ENCODE measurements around the gene ADGRG7.

Gene ADGRG7

GRCh38 chr3:100744671-100745070 is 135.3 kb downstream of the ADGRG7 start:
- TF ChIP-seq CTCF (IDR thresholded peaks at IDR 0.05; ENCODE audit: insufficient read depth, missing control alignments), result no peak
- no peak for FAIRE-seq
- no peak for DNase-seq (ENCODE audit: insufficient read length, low spot score)

All from D721Med (cell line).